ENCODE measurements around the gene SNRPD2.

Gene SNRPD2

DNA sequence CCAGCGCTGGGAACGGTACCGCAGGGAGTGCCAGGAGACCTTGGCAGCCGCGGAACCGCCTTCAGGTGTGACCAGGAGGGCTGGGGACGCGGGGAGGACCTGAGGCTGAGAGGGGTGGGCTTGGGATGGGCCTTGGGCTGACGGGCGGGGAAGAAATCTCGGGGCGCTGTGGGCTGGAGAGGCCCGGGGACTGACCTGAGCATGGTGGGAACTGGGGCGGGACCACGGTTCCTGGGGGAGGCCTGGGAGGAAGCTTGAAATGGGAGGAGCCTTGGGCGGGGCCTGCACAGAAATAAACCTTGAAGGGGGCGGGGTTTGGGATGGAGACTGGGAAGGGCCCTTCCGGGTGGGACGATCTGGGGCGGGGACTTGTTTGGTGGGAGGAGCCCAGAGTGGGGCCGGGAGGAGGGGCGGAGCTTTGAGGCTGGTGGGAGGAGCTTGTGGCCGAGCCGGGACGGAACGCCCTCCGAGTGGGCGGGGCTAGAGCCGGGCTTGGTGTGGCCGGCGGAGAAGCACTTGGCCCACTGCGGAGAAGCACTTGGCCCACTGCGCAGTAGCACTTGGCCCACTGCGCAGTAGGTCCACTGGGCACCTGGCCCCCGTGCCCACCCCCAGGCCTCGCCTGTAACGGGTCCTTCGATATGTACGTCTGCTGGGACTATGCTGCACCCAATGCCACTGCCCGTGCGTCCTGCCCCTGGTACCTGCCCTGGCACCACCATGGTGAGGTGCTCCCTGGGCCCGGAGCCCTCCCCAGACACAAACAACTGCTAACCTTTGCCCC, 20.9 kb downstream of the SNRPD2 start:
- Histone ChIP-seq H3F3A (ENCODE audit: low read depth) (no peaks in the 10 kb centered on the region), H3K9me3 (ENCODE audit: insufficient read depth, low read depth, low read length) (no peaks in the 10 kb centered on the region), H3K4me2 (ENCODE audit: low read depth, low read length, poor library complexity, severe bottlenecking) (no peak overlapping the region), H2AFZ (ENCODE audit: low read length) (no peak overlapping the region), H3K9ac (ENCODE audit: low read depth, low read length, poor library complexity, severe bottlenecking) (no peak overlapping the region), H3K79me2 (ENCODE audit: insufficient read depth, low read length) (no peaks in the 10 kb centered on the region), H4K20me1 (ENCODE audit: insufficient read depth, low read length, poor library complexity, severe bottlenecking) (no peaks in the 10 kb centered on the region), H3K9me2 (replicated peaks; ENCODE audit: low read depth, low read length) (no peaks in the 10 kb centered on the region), H3K36me3 (ENCODE audit: insufficient read depth, low read length) (no peaks in the 10 kb centered on the region), H3K4me1 (ENCODE audit: insufficient read depth, low read length, poor library complexity, severe bottlenecking) (peaks cover 14% of the 10 kb centered on the region), H3K4me3 (ENCODE audit: low read length, poor library complexity, severe bottlenecking) (no peak overlapping the region), H3K27me3 (ENCODE audit: insufficient read depth, low read length, poor library complexity, severe bottlenecking) (no peaks in the 10 kb centered on the region)
- TF ChIP-seq, protein P1, sequence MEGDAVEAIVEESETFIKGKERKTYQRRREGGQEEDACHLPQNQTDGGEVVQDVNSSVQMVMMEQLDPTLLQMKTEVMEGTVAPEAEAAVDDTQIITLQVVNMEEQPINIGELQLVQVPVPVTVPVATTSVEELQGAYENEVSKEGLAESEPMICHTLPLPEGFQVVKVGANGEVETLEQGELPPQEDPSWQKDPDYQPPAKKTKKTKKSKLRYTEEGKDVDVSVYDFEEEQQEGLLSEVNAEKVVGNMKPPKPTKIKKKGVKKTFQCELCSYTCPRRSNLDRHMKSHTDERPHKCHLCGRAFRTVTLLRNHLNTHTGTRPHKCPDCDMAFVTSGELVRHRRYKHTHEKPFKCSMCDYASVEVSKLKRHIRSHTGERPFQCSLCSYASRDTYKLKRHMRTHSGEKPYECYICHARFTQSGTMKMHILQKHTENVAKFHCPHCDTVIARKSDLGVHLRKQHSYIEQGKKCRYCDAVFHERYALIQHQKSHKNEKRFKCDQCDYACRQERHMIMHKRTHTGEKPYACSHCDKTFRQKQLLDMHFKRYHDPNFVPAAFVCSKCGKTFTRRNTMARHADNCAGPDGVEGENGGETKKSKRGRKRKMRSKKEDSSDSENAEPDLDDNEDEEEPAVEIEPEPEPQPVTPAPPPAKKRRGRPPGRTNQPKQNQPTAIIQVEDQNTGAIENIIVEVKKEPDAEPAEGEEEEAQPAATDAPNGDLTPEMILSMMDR (conservative IDR thresholded peaks at IDR 0.05; ENCODE audit: low read length), result no peak
- TF ChIP-seq EZH2phosphoT487 (IDR thresholded peaks at IDR 0.05; ENCODE audit: borderline replicate concordance), result no peak

DNA sequence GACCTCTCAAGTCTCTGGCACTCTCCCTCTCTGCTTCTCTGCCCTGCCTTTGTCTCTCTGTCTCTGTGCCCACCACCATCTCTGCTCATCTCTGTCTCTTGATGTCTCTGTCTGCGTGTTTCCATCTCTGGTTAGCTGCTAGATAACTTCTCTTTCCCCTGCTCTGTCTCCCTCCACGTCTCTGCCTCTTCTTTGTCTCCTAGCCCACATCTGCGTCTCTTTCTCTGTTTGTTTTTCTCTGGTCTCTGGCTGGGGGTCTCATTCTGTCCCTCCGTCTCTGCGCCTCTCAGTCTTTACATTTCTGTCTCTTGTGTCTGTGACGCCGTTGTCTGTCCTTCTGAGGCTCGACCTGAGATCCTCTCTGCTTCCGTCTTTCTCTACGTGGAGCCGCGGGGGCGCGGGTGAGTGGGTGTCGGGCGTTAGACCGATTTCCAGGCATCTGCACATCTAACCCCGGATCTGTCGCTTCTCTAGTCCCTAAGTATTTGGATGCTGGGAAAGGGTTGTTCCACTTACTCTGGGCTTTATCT, 23.3 kb downstream of the SNRPD2 start:
- TF ChIP-seq EZH2phosphoT487 (IDR thresholded peaks at IDR 0.05; ENCODE audit: borderline replicate concordance), result no peak
- TF ChIP-seq, protein P1 (conservative IDR thresholded peaks at IDR 0.05; ENCODE audit: low read length), result no peak
- Histone ChIP-seq H3K4me3 (ENCODE audit: low read length, poor library complexity, severe bottlenecking) (peak overlapping the region; percentile 87), H3K9me3 (ENCODE audit: insufficient read depth, low read depth, low read length) (no peaks in the 10 kb centered on the region), H3K79me2 (ENCODE audit: insufficient read depth, low read length) (no peaks in the 10 kb centered on the region), H3K4me1 (ENCODE audit: insufficient read depth, low read length, poor library complexity, severe bottlenecking) (peaks cover 21% of the 10 kb centered on the region), H3K36me3 (ENCODE audit: insufficient read depth, low read length) (no peaks in the 10 kb centered on the region), H3K27me3 (ENCODE audit: insufficient read depth, low read length, poor library complexity, severe bottlenecking) (no peaks in the 10 kb centered on the region), H3K4me2 (ENCODE audit: low read depth, low read length, poor library complexity, severe bottlenecking) (peak overlapping the region; percentile 99), H3K9ac (ENCODE audit: low read depth, low read length, poor library complexity, severe bottlenecking) (peak overlapping the region; percentile 72), H3F3A (ENCODE audit: low read depth) (no peaks in the 10 kb centered on the region), H2AFZ (ENCODE audit: low read length) (peak overlapping the region; percentile 98), H4K20me1 (ENCODE audit: insufficient read depth, low read length, poor library complexity, severe bottlenecking) (no peaks in the 10 kb centered on the region), H3K9me2 (replicated peaks; ENCODE audit: low read depth, low read length) (no peaks in the 10 kb centered on the region)

DNA sequence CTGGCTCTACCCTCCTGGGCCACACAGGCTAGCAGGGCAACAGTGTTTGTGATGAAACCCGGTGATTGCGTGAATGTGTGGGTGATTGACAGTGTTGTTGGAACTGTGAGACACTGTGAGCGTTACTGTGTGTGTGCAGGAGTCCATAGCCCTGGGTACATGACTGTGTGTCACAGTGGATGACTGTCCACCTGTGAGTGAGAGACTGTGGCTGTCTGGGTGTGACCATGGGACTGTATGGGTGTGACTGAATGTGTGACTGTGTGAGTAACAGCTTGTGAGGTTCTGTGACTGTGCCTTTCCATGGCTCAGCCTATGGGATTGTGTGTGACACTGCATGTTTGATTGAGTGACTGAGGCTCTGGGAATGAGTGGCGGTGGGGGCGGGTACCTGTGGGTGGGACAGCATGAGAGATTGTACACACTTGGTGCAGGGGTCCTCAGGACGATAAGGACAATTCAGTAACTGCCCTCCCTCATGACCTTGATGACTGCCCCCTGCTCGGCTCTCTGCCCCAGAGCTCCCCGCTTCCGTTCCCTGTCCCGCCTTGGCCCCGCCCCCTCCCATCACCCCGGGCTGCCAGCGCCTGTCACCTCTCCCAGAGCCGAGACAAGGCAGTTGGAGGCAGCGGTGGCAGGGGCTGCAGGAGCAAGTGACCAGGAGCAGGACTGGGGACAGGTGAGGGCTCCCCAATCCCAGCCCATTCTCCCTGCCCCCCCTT, 24.0 kb downstream of the SNRPD2 start, which contains the start of gene GIPR:
Gene GIPR, plus strand, starts transcription at position 602 of the 722 bp plus-strand sequence. CDS start 1,300 bp downstream, outside the sequence.
- no peaks in the 10 kb centered on the region for H3K9me2 ChIP-seq (replicated peaks; ENCODE audit: low read depth, low read length)
- peaks cover 21% of the 10 kb centered on the region for H3K4me1 ChIP-seq (ENCODE audit: insufficient read depth, low read length, poor library complexity, severe bottlenecking)
- peak within 1 kb of the TSS; percentile 99 for H3K4me2 ChIP-seq (ENCODE audit: low read depth, low read length, poor library complexity, severe bottlenecking)
- TF ChIP-seq EZH2phosphoT487 (IDR thresholded peaks at IDR 0.05; ENCODE audit: borderline replicate concordance), result no peak
- TF ChIP-seq, protein P1 (conservative IDR thresholded peaks at IDR 0.05; ENCODE audit: low read length), result no peak
- peak within 1 kb of the TSS; percentile 98 for H2AFZ ChIP-seq (ENCODE audit: low read length)
- peak within 1 kb of the TSS; percentile 87 for H3K4me3 ChIP-seq (ENCODE audit: low read length, poor library complexity, severe bottlenecking)
- H3K27me3 ChIP-seq (ENCODE audit: insufficient read depth, low read length, poor library complexity, severe bottlenecking), result no peaks in the 10 kb centered on the region
- H3K36me3 ChIP-seq (ENCODE audit: insufficient read depth, low read length), result no peaks in the 10 kb centered on the region
- H3K9ac ChIP-seq (ENCODE audit: low read depth, low read length, poor library complexity, severe bottlenecking), result peak within 1 kb of the TSS; percentile 72
- no peaks in the 10 kb centered on the region for H4K20me1 ChIP-seq (ENCODE audit: insufficient read depth, low read length, poor library complexity, severe bottlenecking)
- H3F3A ChIP-seq (ENCODE audit: low read depth), result no peaks in the 10 kb centered on the region
- H3K79me2 ChIP-seq (ENCODE audit: insufficient read depth, low read length), result no peaks in the 10 kb centered on the region
- H3K9me3 ChIP-seq (ENCODE audit: insufficient read depth, low read depth, low read length), result no peaks in the 10 kb centered on the region

Data from Loucy (cell line).